Esophagus muscularis mucosa (tissue), 4 donors: ENCODE data around the gene LMO7. TPM values are rescaled to one million over a fixed set of nuclear protein-coding genes. Genes with fewer than 3 reads are reported as not detected.

Experiments used
- DNase-seq: peaks from one replicate; pipeline ENCODE4 v3.0.0-alpha.2; 2017; ENCODE audit errors: extremely low spot score
- H3K27ac ChIP-seq, 4 donors: fragments of 200-600 bp; sonication (generic); replicated peaks in 1 of 4; 1 replicate in 3 of 4; 2 replicates in 1 of 4; pipeline ENCODE4 v1.5.1; 2016 to 2019; ENCODE audit warnings: mild to moderate bottlenecking in 1 of 4
- H3K27me3 ChIP-seq, 4 donors: fragments of 200-600 bp; sonication (generic); one replicate each; pipeline versions ENCODE4 v1.5.1 to v1.6.0; 2016 to 2019
- H3K36me3 ChIP-seq, 4 donors: fragments of 200-600 bp; sonication (generic); one replicate each; pipeline ENCODE4 v1.5.1; 2016 to 2019
- H3K4me1 ChIP-seq, 4 donors: fragments of 200-600 bp; sonication (generic); one replicate each; pipeline ENCODE4 v1.5.1; 2016 to 2019
- H3K4me3 ChIP-seq, 4 donors: fragments of 200-600 bp; sonication (generic); 1 replicate in 2 of 4; 2 replicates in 2 of 4; pipeline ENCODE4 v1.5.1; 2016 to 2019; ENCODE audit warnings: mild to moderate bottlenecking in 4 of 4, moderate library complexity in 1 of 4
- H3K9me3 ChIP-seq, 4 donors: fragments of 200-600 bp; sonication (generic); 1 replicate in 3 of 4; 2 replicates in 1 of 4; pipeline ENCODE4 v1.5.1; 2016 to 2019
- CTCF ChIP-seq, 3 experiments: fragments of 200-600 bp in 2 of 3; fragments of 450-650 bp in 1 of 3; sonication (generic) in 2 of 3; IDR thresholded peaks; one replicate each; pipeline ENCODE4 v1.5.1; 2017 to 2019; ENCODE audit warnings: antibody characterized with exemption in 3 of 3, mild to moderate bottlenecking in 2 of 3, moderate library complexity in 1 of 3
- EP300 ChIP-seq: sonication (generic); formaldehyde crosslinking; IDR thresholded peaks from one replicate; pipeline ENCODE4 v1.6.1; 2017; ENCODE audit warnings: antibody characterized with exemption
- POLR2A ChIP-seq: fragments of 450-650 bp; IDR thresholded peaks from one replicate; pipeline ENCODE4 v1.6.1; 2017; ENCODE audit warnings: antibody characterized with exemption, moderate library complexity, mild to moderate bottlenecking, low read depth
- POLR2AphosphoS5 ChIP-seq, 2 donors: sonication (generic); formaldehyde crosslinking; IDR thresholded peaks; one replicate each; pipeline ENCODE4 v1.6.1; 2017; ENCODE audit warnings: antibody characterized with exemption in 2 of 2
- WGBS: methylation state at CpG from one replicate; pipeline ENCODE4 v1.1.5; 2018; 5-methylcytosine and 5-hydroxymethylcytosine counted together
- intact Hi-C: fragments of 100-400 bp; cut with DNase I; formaldehyde crosslinking; loops from one replicate; pipeline ENCODE4 v1.15.1; 2023
- total RNA-seq, 4 donors: library from RNA; depleted of rRNA; stranded (reverse); fragments of >200 nt; gene quantifications; one replicate each; pipeline versions ENCODE4 v1.1.0 to v1.2.1, GENCODE V29; 2016

The LMO7 gene
- total RNA-seq, 4 donors from 2014 or later: 11.4 to 17.8 (median 14.7) TPM

GRCh38 chr13:75870397-75870903 is 234.3 kb downstream of the LMO7 start:
- intact Hi-C loops: loop anchor here (5.0 to 10.0 kb wide), 5 partner anchors 464 to 1112 kb away; partner anchors contain the start of gene KCTD12
- 41% methylated on average over 14 of the region's 14 CpGs for WGBS
- DNase-seq: no peak
- Histone ChIP-seq H3K4me3 (peak overlapping the region; percentile 33 to 37 (median 35)), H3K27ac (peak overlapping the region in 1 of 4 donors; percentile 17), H3K4me1 (peaks cover 0 to 11% (median 9%) of the 10 kb centered on the region in 4 donors), H3K9me3 (no peaks in the 10 kb centered on the region), H3K36me3 (no peaks in the 10 kb centered on the region), H3K27me3 (no peaks in the 10 kb centered on the region)
- TF ChIP-seq CTCF (IDR thresholded peaks at IDR 0.05) (peak; percentile 74 to 84 (median 83)), POLR2A (no peak), POLR2AphosphoS5 (IDR thresholded peaks at IDR 0.05) (no peak)

GRCh38 chr13:75871059-75871458 is 234.9 kb downstream of the LMO7 start:
- Histone ChIP-seq H3K4me3 (peak overlapping the region in 3 of 4 donors; percentile 33 to 37 (median 35)), H3K27ac (no peak overlapping the region)
- 81% methylated on average over 6 of the region's 6 CpGs for WGBS

GRCh38 chr13:75872980-75873379 is 236.8 kb downstream of the LMO7 start:
- Histone ChIP-seq H3K27ac (no peak overlapping the region), H3K36me3 (no peaks in the 10 kb centered on the region), H3K9me3 (no peaks in the 10 kb centered on the region), H3K27me3 (no peaks in the 10 kb centered on the region), H3K4me1 (peaks cover 0 to 29% (median 23%) of the 10 kb centered on the region in 4 donors), H3K4me3 (no peak overlapping the region)
- no peak for TF ChIP-seq EP300
- no peak for TF ChIP-seq CTCF (IDR thresholded peaks at IDR 0.05)
- TF ChIP-seq POLR2AphosphoS5 (IDR thresholded peaks at IDR 0.05): no peak
- no peak for TF ChIP-seq POLR2A
- intact Hi-C loops: loop anchor here (2.0 to 10.0 kb wide), 6 partner anchors 462 to 1109 kb away; partner anchors contain the start of gene KCTD12
- no peak for DNase-seq
- WGBS: 83% methylated on average over 3 of the region's 3 CpGs

More at GRCh38 chr13:75871059-75871458, 234.9 kb downstream of the LMO7 start:
- intact Hi-C loops: loop anchor here (5.0 to 10.0 kb wide), 5 partner anchors 464 to 1111 kb away; partner anchors contain the start of gene KCTD12
- DNase-seq: no peak
- H3K36me3 ChIP-seq: no peaks in the 10 kb centered on the region
- H3K4me1 ChIP-seq: peaks cover 0 to 14% (median 11%) of the 10 kb centered on the region in 4 donors
- no peaks in the 10 kb centered on the region for H3K27me3 ChIP-seq
- TF ChIP-seq EP300 (no peak), POLR2A (no peak), CTCF (IDR thresholded peaks at IDR 0.05) (no peak), POLR2AphosphoS5 (IDR thresholded peaks at IDR 0.05) (no peak)
- no peaks in the 10 kb centered on the region for H3K9me3 ChIP-seq

GRCh38 chr13:75873494-75873893 is 237.4 kb downstream of the LMO7 start:
- no peak overlapping the region for H3K4me3 ChIP-seq
- peaks cover 0 to 29% (median 23%) of the 10 kb centered on the region in 4 donors for H3K4me1 ChIP-seq
- no peaks in the 10 kb centered on the region for H3K27me3 ChIP-seq
- 80% methylated on average over 10 of the region's 10 CpGs for WGBS
- no peaks in the 10 kb centered on the region for H3K36me3 ChIP-seq
- intact Hi-C loops: loop anchor here (2.0 to 10.0 kb wide), 6 partner anchors 461 to 1109 kb away; partner anchors contain the start of gene KCTD12
- TF ChIP-seq POLR2A (no peak), POLR2AphosphoS5 (IDR thresholded peaks at IDR 0.05) (no peak)
- H3K9me3 ChIP-seq: no peaks in the 10 kb centered on the region
- H3K27ac ChIP-seq: no peak overlapping the region
- no peak for DNase-seq

DNA sequence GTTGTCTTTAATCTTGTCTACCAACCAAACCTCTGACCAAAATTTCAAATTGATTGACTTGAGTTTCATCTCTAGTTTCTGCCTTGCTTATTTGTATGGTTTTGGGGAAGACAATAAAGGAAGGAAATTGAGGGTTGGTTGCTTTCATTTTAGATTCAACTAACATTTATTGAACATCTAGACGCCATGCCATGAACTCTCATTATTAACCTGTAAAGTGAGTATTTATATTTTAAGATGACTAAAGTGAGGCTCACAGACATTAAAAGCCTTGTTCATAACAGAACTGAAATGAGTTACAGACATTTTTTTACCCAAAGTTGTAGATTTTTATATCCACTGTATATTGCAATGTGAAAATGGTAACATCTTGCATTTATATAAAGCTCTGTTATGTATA is 239.3 kb downstream of the LMO7 start:
- Histone ChIP-seq H3K4me1 (peaks cover 0 to 28% (median 18%) of the 10 kb centered on the region in 4 donors), H3K9me3 (no peaks in the 10 kb centered on the region), H3K27me3 (no peaks in the 10 kb centered on the region), H3K4me3 (no peak overlapping the region), H3K36me3 (no peaks in the 10 kb centered on the region), H3K27ac (no peak overlapping the region)
- DNase-seq: no peak
- WGBS: 80% methylated on average over 1 of the region's 1 CpG
- intact Hi-C loops: loop anchor here (2.0 to 10.0 kb wide), 3 partner anchors 141 to 509 kb away; no protein-coding TSS in a partner anchor
- TF ChIP-seq CTCF (IDR thresholded peaks at IDR 0.05) (no peak), POLR2A (no peak), EP300 (no peak), POLR2AphosphoS5 (IDR thresholded peaks at IDR 0.05) (no peak)
